HepG2 (cell line): ENCODE results near the gene SKI.

Experiments
- EHMT2 ChIP-seq: fragments of 200-600 bp; sonication (generic); IDR thresholded peaks from 2 replicates; pipeline ENCODE4 v1.7.0; 2017; ENCODE audit warnings: antibody characterized with exemption, low read depth, low read length, borderline replicate concordance
- FOXJ3 ChIP-seq: sonication (generic); formaldehyde crosslinking; IDR thresholded peaks from 2 replicates; pipeline ENCODE4 v1.4.0; 2020; ENCODE audit warnings: missing genetic modification reagents, mild to moderate bottlenecking, borderline replicate concordance
- HNRNPL ChIP-seq: fragments of 200-400 bp; formaldehyde crosslinking; IDR thresholded peaks from 2 replicates; pipeline ENCODE4 v1.6.1; 2017; ENCODE audit warnings: mild to moderate bottlenecking, low read depth, low read length
- PAXIP1 ChIP-seq: sonication (generic); formaldehyde crosslinking; conservative IDR thresholded peaks from 2 replicates; pipeline ENCODE4 v1.4.0; 2020; ENCODE audit warnings: mild to moderate bottlenecking, missing genetic modification reagents, moderate library complexity
- ZFP91 ChIP-seq: sonication (generic); formaldehyde crosslinking; IDR thresholded peaks from 2 replicates; pipeline ENCODE4 v1.9.0; 2022; ENCODE audit warnings: missing genetic modification reagents, mild to moderate bottlenecking, borderline replicate concordance
- ZNF552 ChIP-seq: sonication (generic); formaldehyde crosslinking; IDR thresholded peaks from 2 replicates; pipeline ENCODE4 v1.9.0; 2022; ENCODE audit warnings: missing genetic modification reagents, mild to moderate bottlenecking, borderline replicate concordance
- ZSCAN31 ChIP-seq: sonication (generic); formaldehyde crosslinking; IDR thresholded peaks from 2 replicates; pipeline ENCODE4 v1.5.0; 2020; ENCODE audit warnings: low read depth, mild to moderate bottlenecking, missing genetic modification reagents

- TF ChIP-seq ZSCAN31 (no peak), FOXJ3 (CRISPR knock-in tag) (no peak), PAXIP1 (no peak), EHMT2 (no peak), ZFP91 (CRISPR knock-in tag) (no peak), ZNF552 (no peak), HNRNPL (0 out of 2 replicates have a peak, but pooled peaks have one; percentile 36)
Measured at GRCh38 chr1:2326524-2326923, 98.4 kb downstream of the SKI start.
